ENCODE results near the gene FBXL14.
A peak's percentile ranks its signal among the peaks of the same experiment; 100 is the strongest.

Gene FBXL14

GRCh38 chr12:1533205-1533601, 61.2 kb downstream of the FBXL14 start:
- Histone ChIP-seq H3K36me3 (ENCODE audit: insufficient read depth, low read length) (no peaks in the 10 kb centered on the region), H3K9ac (ENCODE audit: low read depth, low read length) (no peak overlapping the region), H3K9me3 (ENCODE audit: control insufficient read depth, insufficient read depth, low read length) (no peaks in the 10 kb centered on the region), H3K4me1 (ENCODE audit: insufficient read depth, low read length) (no peaks in the 10 kb centered on the region)

DNA sequence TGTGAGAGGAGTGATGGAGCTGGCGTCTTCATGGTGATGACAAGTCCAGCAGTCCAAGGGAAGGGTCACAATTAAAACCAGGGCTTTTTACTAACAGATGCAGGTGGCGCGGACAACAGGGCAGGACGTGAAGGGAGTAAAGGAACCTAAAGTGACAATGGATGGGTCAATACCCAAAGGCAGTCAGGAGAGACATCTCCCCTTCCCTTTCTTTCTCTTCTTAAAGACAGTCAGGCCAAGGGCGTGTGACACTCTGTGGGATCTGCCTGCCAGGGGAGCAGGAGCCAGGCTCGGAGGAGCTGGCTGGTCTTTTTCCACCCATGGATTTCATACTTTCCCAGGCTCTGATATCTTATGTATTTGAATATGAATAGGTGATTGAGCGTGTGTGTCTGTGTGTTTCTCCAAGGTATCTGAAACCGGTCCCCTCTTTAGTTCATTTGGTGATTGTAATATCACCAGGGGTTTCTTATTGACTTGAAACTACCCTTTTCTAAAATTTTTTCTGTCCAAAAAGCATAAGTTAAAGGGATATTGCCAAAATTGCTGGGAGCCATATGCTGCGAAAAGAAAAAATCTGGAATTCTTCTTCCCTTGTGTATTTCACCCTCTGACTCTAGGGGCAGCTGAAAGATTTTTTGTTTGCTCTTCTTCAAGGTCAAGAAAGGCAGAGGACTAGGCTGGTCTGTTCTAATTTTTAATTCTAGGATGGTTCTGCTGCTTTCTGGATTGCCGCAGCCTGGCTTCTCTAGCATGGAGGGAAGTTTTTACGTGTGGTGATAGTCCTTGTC, 61.8 kb downstream of the FBXL14 start:
- Histone ChIP-seq H3K36me3 (ENCODE audit: insufficient read depth, low read length) (no peaks in the 10 kb centered on the region), H3K4me1 (ENCODE audit: insufficient read depth, low read length) (no peaks in the 10 kb centered on the region), H3K9ac (ENCODE audit: low read depth, low read length) (no peak overlapping the region), H3K9me3 (ENCODE audit: control insufficient read depth, insufficient read depth, low read length) (no peaks in the 10 kb centered on the region)

GRCh38 chr12:1531654-1532374, 62.6 kb downstream of the FBXL14 start:
- no peaks in the 10 kb centered on the region for H3K4me1 ChIP-seq (ENCODE audit: insufficient read depth, low read length)
- no peaks in the 10 kb centered on the region for H3K9me3 ChIP-seq (ENCODE audit: control insufficient read depth, insufficient read depth, low read length)
- H3K36me3 ChIP-seq (ENCODE audit: insufficient read depth, low read length): no peaks in the 10 kb centered on the region
- peak overlapping the region; percentile 67; the same call in 1 of the 2 replicates for H3K9ac ChIP-seq (ENCODE audit: low read depth, low read length)

DNA sequence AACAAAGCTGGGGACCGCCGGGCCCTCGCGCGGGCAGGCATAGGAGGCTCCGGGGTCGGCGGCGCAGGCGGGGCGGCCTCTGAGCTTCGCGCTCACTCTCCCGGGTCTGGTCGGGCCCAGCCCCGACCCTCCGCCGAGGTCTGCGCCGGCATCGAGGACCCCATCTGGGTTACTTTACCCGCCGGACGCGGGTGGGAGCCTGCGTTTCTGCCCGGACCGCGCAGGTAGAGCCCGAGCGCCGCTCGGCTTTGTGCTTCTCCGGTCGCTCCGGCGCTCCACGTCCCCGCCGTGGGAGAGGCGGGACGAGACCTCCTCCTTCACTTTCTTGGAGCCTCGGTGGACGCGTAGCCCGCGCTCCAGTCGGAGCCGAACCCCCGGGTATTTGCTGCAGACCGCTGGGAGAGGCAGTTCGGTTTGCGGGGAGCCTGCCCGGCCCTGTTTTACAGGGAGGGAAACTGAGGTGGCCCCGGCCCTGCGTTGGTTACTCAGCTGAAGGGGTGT, 63.2 kb downstream of the FBXL14 start:
- Histone ChIP-seq H3K36me3 (ENCODE audit: insufficient read depth, low read length) (no peaks in the 10 kb centered on the region), H3K9ac (ENCODE audit: low read depth, low read length) (peak overlapping the region; percentile 67), H3K4me1 (ENCODE audit: insufficient read depth, low read length) (no peaks in the 10 kb centered on the region), H3K9me3 (ENCODE audit: control insufficient read depth, insufficient read depth, low read length) (no peaks in the 10 kb centered on the region)

GRCh38 chr12:1530592-1531152, 63.7 kb downstream of the FBXL14 start:
- H3K4me1 ChIP-seq (ENCODE audit: insufficient read depth, low read length): no peaks in the 10 kb centered on the region
- H3K9me3 ChIP-seq (ENCODE audit: control insufficient read depth, insufficient read depth, low read length): no peaks in the 10 kb centered on the region
- no peaks in the 10 kb centered on the region for H3K36me3 ChIP-seq (ENCODE audit: insufficient read depth, low read length)
- peak overlapping the region; percentile 67; the same call in 1 of the 2 replicates for H3K9ac ChIP-seq (ENCODE audit: low read depth, low read length)

GRCh38 chr12:1529862-1530591, 64.4 kb downstream of the FBXL14 start:
- no peaks in the 10 kb centered on the region for H3K9me3 ChIP-seq (ENCODE audit: control insufficient read depth, insufficient read depth, low read length)
- no peaks in the 10 kb centered on the region for H3K36me3 ChIP-seq (ENCODE audit: insufficient read depth, low read length)
- peak overlapping the region; percentile 54 for H3K9ac ChIP-seq (ENCODE audit: low read depth, low read length)
- no peaks in the 10 kb centered on the region for H3K4me1 ChIP-seq (ENCODE audit: insufficient read depth, low read length)

GRCh38 chr12:1529228-1529861, 65.0 kb downstream of the FBXL14 start:
- Histone ChIP-seq H3K36me3 (ENCODE audit: insufficient read depth, low read length) (no peaks in the 10 kb centered on the region), H3K4me1 (ENCODE audit: insufficient read depth, low read length) (no peaks in the 10 kb centered on the region), H3K9me3 (ENCODE audit: control insufficient read depth, insufficient read depth, low read length) (no peaks in the 10 kb centered on the region), H3K9ac (ENCODE audit: low read depth, low read length) (peak overlapping the region; percentile 54; the same call in 1 of the 2 replicates)

DNA sequence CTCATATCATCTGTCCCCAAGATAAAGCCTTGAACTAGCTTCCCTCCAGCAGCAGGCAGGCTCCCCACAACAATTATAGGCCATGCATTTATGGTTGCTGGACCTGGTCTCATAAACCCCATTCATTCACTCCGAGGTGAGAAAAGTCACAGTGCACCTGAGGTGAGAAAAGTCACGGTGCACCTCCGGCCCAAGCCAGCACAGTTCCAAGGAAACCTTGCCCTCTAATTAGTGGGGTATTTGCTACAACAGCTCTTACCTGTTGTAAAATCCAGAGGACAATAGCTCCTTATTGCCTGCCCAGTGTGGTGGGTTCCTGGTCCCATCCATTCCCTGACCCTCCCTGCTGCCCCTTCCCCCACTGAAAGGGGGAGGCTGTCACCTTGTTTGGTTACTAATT, 65.6 kb downstream of the FBXL14 start:
- H3K4me1 ChIP-seq (ENCODE audit: insufficient read depth, low read length): 0 out of 2 replicates have a peak, but pooled peaks cover 3% of the 10 kb centered on the region
- H3K9me3 ChIP-seq (ENCODE audit: control insufficient read depth, insufficient read depth, low read length): no peaks in the 10 kb centered on the region
- H3K9ac ChIP-seq (ENCODE audit: low read depth, low read length): no peak overlapping the region
- H3K36me3 ChIP-seq (ENCODE audit: insufficient read depth, low read length): no peaks in the 10 kb centered on the region

- H3K4me1 ChIP-seq (ENCODE audit: insufficient read depth, low read length): peaks cover 9% of the 10 kb centered on the region; the same call in 1 of the 2 replicates
- H3K36me3 ChIP-seq (ENCODE audit: insufficient read depth, low read length): no peaks in the 10 kb centered on the region
- no peaks in the 10 kb centered on the region for H3K9me3 ChIP-seq (ENCODE audit: control insufficient read depth, insufficient read depth, low read length)
- no peak overlapping the region for H3K9ac ChIP-seq (ENCODE audit: low read depth, low read length)
Observed at GRCh38 chr12:1527789-1528188, 66.6 kb downstream of the FBXL14 start.

DNA sequence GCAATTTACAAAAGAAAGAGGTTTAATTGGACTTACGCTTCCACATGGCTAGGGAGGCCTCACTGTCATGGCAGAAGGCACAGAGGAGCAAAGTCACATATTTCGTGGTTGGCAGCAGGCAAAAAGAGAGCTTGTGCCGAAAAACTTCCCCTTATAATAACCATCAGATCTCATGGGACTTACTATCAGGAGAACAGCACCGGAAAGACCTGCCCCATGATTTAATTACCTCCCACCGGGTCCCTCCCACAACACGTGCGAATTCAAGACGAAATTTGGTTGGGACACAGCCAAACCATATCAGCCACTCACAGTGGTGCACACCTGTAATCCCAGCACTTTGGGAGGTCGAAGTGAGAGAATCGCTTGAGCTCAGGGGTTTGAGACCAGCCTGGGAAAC, 68.5 kb downstream of the FBXL14 start:
- Histone ChIP-seq H3K4me1 (ENCODE audit: insufficient read depth, low read length) (peaks cover 9% of the 10 kb centered on the region; the same call in 1 of the 2 replicates), H3K36me3 (ENCODE audit: insufficient read depth, low read length) (no peaks in the 10 kb centered on the region), H3K9me3 (ENCODE audit: control insufficient read depth, insufficient read depth, low read length) (no peaks in the 10 kb centered on the region), H3K9ac (ENCODE audit: low read depth, low read length) (no peak overlapping the region)

GRCh38 chr12:1523558-1524050, 70.8 kb downstream of the FBXL14 start:
- H3K36me3 ChIP-seq (ENCODE audit: insufficient read depth, low read length): no peaks in the 10 kb centered on the region
- peaks cover 12% of the 10 kb centered on the region for H3K4me1 ChIP-seq (ENCODE audit: insufficient read depth, low read length)
- H3K9me3 ChIP-seq (ENCODE audit: control insufficient read depth, insufficient read depth, low read length): no peaks in the 10 kb centered on the region
- H3K9ac ChIP-seq (ENCODE audit: low read depth, low read length): no peak overlapping the region

DNA sequence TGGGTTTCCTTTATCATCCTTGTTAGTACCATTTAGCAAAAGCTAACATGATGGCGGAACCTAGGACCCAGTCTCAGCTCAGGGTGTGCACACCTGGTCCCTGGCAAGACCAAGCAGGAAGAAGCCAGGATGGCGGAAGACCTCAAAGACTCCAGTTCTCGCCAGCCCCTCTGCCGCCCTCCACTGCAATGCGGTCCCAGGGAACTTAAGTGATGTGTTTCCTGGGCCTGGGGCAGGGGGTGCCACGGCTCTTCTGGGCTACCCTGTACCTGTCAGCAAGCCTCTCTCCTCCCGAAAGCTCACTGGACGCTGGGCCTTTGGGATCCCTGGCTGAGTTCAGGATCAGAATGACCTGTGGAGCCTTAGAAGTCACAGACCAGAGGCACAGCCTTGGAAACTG, 71.3 kb downstream of the FBXL14 start:
- Histone ChIP-seq H3K4me1 (ENCODE audit: insufficient read depth, low read length) (peaks cover 12% of the 10 kb centered on the region), H3K36me3 (ENCODE audit: insufficient read depth, low read length) (no peaks in the 10 kb centered on the region), H3K9ac (ENCODE audit: low read depth, low read length) (no peak overlapping the region), H3K9me3 (ENCODE audit: control insufficient read depth, insufficient read depth, low read length) (no peaks in the 10 kb centered on the region)

DNA sequence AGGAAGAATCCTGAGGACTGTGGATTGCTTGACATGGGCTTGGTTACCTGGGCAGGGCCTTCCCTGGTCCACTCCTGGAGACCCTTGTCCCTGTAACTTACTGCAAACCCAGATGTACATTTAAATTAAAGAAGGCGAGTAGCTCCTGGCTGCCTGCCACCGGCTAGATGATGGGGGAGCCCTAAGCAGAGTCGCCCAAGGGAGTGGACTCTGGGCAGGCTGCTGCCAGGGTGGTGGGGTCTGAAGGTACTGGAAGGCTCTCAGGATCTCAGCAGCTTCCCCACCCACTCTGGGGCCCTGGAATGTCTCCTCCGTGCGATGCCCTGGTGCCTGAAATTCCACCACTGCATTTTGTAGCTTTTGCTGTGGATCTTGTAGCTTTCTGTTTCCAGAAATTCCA, 74.7 kb downstream of the FBXL14 start:
- Histone ChIP-seq H3K36me3 (ENCODE audit: insufficient read depth, low read length) (no peaks in the 10 kb centered on the region), H3K4me1 (ENCODE audit: insufficient read depth, low read length) (peaks cover 12% of the 10 kb centered on the region), H3K9ac (ENCODE audit: low read depth, low read length) (no peak overlapping the region), H3K9me3 (ENCODE audit: control insufficient read depth, insufficient read depth, low read length) (peaks cover 2% of the 10 kb centered on the region; the same call in 1 of the 2 replicates)
